Tibial nerve (tissue), 4 donors: ENCODE measurements around the gene DEFB121. TPM values are rescaled to one million over a fixed set of nuclear protein-coding genes. Genes with fewer than 3 reads are reported as not detected.
"Not testable (repeated sequence)": the region's sequence is repeated elsewhere in the genome, so short reads cannot be mapped to it uniquely, and the experiment has no call there.

ENCODE experiments used
- DNase-seq, 2 donors: peaks; one replicate each; pipeline ENCODE4 v3.0.0-alpha.2; 2019; ENCODE audit warnings: low spot score in 2 of 2
- H3K27ac ChIP-seq, 4 donors: fragments of 200-600 bp; sonication (generic) in 3 of 4; one replicate each; pipeline ENCODE4 v1.5.1; 2017 to 2019; ENCODE audit warnings: mild to moderate bottlenecking in 1 of 4
- H3K27me3 ChIP-seq, 2 donors: fragments of 200-600 bp; sonication (generic) in 1 of 2; one replicate each; pipeline versions ENCODE4 v1.5.1 to v1.6.0; 2017 to 2019
- H3K36me3 ChIP-seq, 3 donors: fragments of 200-600 bp; sonication (generic); one replicate each; pipeline ENCODE4 v1.5.1; 2018 to 2019
- H3K4me1 ChIP-seq, 4 donors: fragments of 200-600 bp; sonication (generic) in 3 of 4; one replicate each; pipeline ENCODE4 v1.5.1; 2017 to 2019
- H3K4me3 ChIP-seq, 4 donors: fragments of 200-600 bp; sonication (generic) in 3 of 4; one replicate each; pipeline ENCODE4 v1.5.1; 2017 to 2019; ENCODE audit warnings: mild to moderate bottlenecking in 1 of 4, moderate library complexity in 1 of 4
- H3K9me3 ChIP-seq, 4 donors: fragments of 200-600 bp; sonication (generic) in 3 of 4; one replicate each; pipeline ENCODE4 v1.5.1; 2017 to 2019
- CTCF ChIP-seq, 5 experiments: fragments of 200-600 bp in 3 of 5; fragments of 450-650 bp in 2 of 5; sonication (generic) in 3 of 5; IDR thresholded peaks; one replicate each; pipeline ENCODE4 v1.5.1; 2016 to 2019; ENCODE audit warnings: antibody characterized with exemption in 5 of 5, mild to moderate bottlenecking in 3 of 5, moderate library complexity in 2 of 5
- EP300 ChIP-seq, 2 donors: sonication (generic); formaldehyde crosslinking; IDR thresholded peaks; one replicate each; pipeline ENCODE4 v1.6.1; 2017; ENCODE audit warnings: antibody characterized with exemption in 2 of 2, mild to moderate bottlenecking in 1 of 2
- POLR2A ChIP-seq, 2 donors: fragments of 450-650 bp; IDR thresholded peaks; one replicate each; pipeline ENCODE4 v1.6.1; 2017; ENCODE audit warnings: antibody characterized with exemption in 2 of 2, mild to moderate bottlenecking in 2 of 2, moderate library complexity in 2 of 2
- WGBS, 2 donors: methylation state at CpG; one replicate each; pipeline ENCODE4 v1.1.5; 2018; 5-methylcytosine and 5-hydroxymethylcytosine counted together
- total RNA-seq, 4 donors: library from RNA; depleted of rRNA; stranded (reverse); fragments of >200 nt; gene quantifications; one replicate each; pipeline ENCODE4 v1.1.0, GENCODE V29; 2016

The DEFB121 gene
- total RNA-seq, 4 donors from 2014 or later: not detected

GRCh38 chr20:31394900-31395299 is 11.1 kb downstream of the DEFB121 start:
- H3K27ac ChIP-seq: no peak overlapping the region
- 45 to 51% methylated on average over 3 of the region's 3 CpGs for WGBS, 2 donors
- TF ChIP-seq EP300 (IDR thresholded peaks at IDR 0.05) (no peak), POLR2A (IDR thresholded peaks at IDR 0.05) (no peak), CTCF (IDR thresholded peaks at IDR 0.05) (no peak)
- DNase-seq: no peak
- H3K27me3 ChIP-seq: no peaks in the 10 kb centered on the region
- H3K4me1 ChIP-seq: no peaks in the 10 kb centered on the region
- no peaks in the 10 kb centered on the region for H3K9me3 ChIP-seq
- H3K36me3 ChIP-seq: no peaks in the 10 kb centered on the region
- H3K4me3 ChIP-seq: no peak overlapping the region

GRCh38 chr20:31392836-31393235 is 13.2 kb downstream of the DEFB121 start:
- no peak for TF ChIP-seq POLR2A (IDR thresholded peaks at IDR 0.05)
- TF ChIP-seq EP300 (IDR thresholded peaks at IDR 0.05): no peak
- TF ChIP-seq CTCF (IDR thresholded peaks at IDR 0.05): no peak
- Histone ChIP-seq H3K4me1 (no peaks in the 10 kb centered on the region), H3K4me3 (no peak overlapping the region), H3K27me3 (no peaks in the 10 kb centered on the region), H3K9me3 (no peaks in the 10 kb centered on the region), H3K27ac (no peak overlapping the region), H3K36me3 (no peaks in the 10 kb centered on the region)
- 64 to 71% methylated on average over 2 of the region's 2 CpGs for WGBS, 2 donors
- DNase-seq: no peak

GRCh38 chr20:31390490-31390889 is 15.5 kb downstream of the DEFB121 start, which contains the start of gene DEFB119:
Gene DEFB119 (minus strand): TSS chr20:31390590. CDS start chr20:31390483, 107 bp downstream.
- Histone ChIP-seq H3K4me3 (no peak within 1 kb of the TSS), H3K27ac (no peak within 1 kb of the TSS), H3K36me3 (no peaks in the 10 kb centered on the region), H3K4me1 (no peaks in the 10 kb centered on the region), H3K9me3 (no peaks in the 10 kb centered on the region), H3K27me3 (no peaks in the 10 kb centered on the region)
- 48 to 52% methylated on average over 1 of the region's 1 CpG for WGBS, 2 donors
- TF ChIP-seq CTCF (IDR thresholded peaks at IDR 0.05) (no peak), POLR2A (IDR thresholded peaks at IDR 0.05) (no peak), EP300 (IDR thresholded peaks at IDR 0.05) (no peak)
- DNase-seq: no peak

GRCh38 chr20:31374346-31374745 is 31.7 kb downstream of the DEFB121 start:
- no peak for DNase-seq
- Histone ChIP-seq H3K27ac (no peak overlapping the region), H3K4me3 (no peak overlapping the region), H3K27me3 (no peaks in the 10 kb centered on the region), H3K36me3 (no peaks in the 10 kb centered on the region), H3K4me1 (no peaks in the 10 kb centered on the region), H3K9me3 (peaks cover 0 to 9% (median 0%) of the 10 kb centered on the region in 4 donors)
- WGBS, 2 donors: 60 to 75% methylated on average over 2 of the region's 2 CpGs
- TF ChIP-seq EP300 (IDR thresholded peaks at IDR 0.05) (no peak), CTCF (IDR thresholded peaks at IDR 0.05) (no peak), POLR2A (IDR thresholded peaks at IDR 0.05) (no peak)

- 67 to 87% methylated on average over 2 of the region's 2 CpGs for WGBS, 2 donors
- no peak for DNase-seq
- TF ChIP-seq CTCF (IDR thresholded peaks at IDR 0.05) (no peak), EP300 (IDR thresholded peaks at IDR 0.05) (no peak), POLR2A (IDR thresholded peaks at IDR 0.05) (no peak)
- Histone ChIP-seq H3K4me1 (no peaks in the 10 kb centered on the region), H3K27me3 (no peaks in the 10 kb centered on the region), H3K4me3 (no peak within 1 kb of the TSS), H3K27ac (no peak within 1 kb of the TSS), H3K9me3 (peaks cover 0 to 14% (median 0%) of the 10 kb centered on the region in 4 donors), H3K36me3 (no peaks in the 10 kb centered on the region)
Observed at GRCh38 chr20:31368301-31368700, 37.7 kb downstream of the DEFB121 start, which contains the start of gene DEFB118. Gene DEFB118 (plus strand): TSS chr20:31368601. CDS start chr20:31368651, 50 bp downstream.

GRCh38 chr20:31364272-31364671 is 41.7 kb downstream of the DEFB121 start:
- H3K27ac ChIP-seq, H3K27me3 ChIP-seq, H3K36me3 ChIP-seq, DNase-seq, H3K4me1 ChIP-seq, H3K4me3 ChIP-seq: not testable (repeated sequence)
- WGBS, 2 donors: 74 to 83% methylated on average over 5 of the region's 5 CpGs
- H3K9me3 ChIP-seq: peaks cover 0 to 17% (median 0%) of the 10 kb centered on the region in 4 donors
